Panc1 (cell line): ENCODE results near the gene CASP10. TPM values are rescaled to one million over a fixed set of nuclear protein-coding genes. Genes with fewer than 3 reads are reported as not detected.
"Not testable (repeated sequence)": the region's sequence is repeated elsewhere in the genome, so short reads cannot be mapped to it uniquely, and the experiment has no call there.

Experiments
- ATAC-seq: fragments of 200-7000 bp; cut with Tn5 transposase; 2 replicates; pipeline ENCODE4 v1.9.1; 2020; ENCODE audit warnings: mild to moderate bottlenecking, moderate library complexity
- BruUV-seq: library from RNA; stranded (reverse); fragments of 400-500 nt; replicated peaks from 2 replicates; lab custom pipeline; 2021; lab: Mats Ljungman, UMichigan
- CTCF ChIA-PET: fragments of 300-600 bp; sonication (Branson Sonifier 250); formaldehyde crosslinking; loops from one replicate; lab custom pipeline; 2022; ENCODE audit warnings: antibody characterized with exemption; lab: Charles Lee
- POLR2A ChIA-PET: fragments of 300-600 bp; sonication (Branson Sonifier 250); formaldehyde crosslinking; loops from one replicate; lab custom pipeline; 2022; ENCODE audit warnings: antibody characterized with exemption; lab: Charles Lee
- DNase-seq: peaks from one replicate; pipeline ENCODE4 v3.0.0-alpha.2; 2010; ENCODE audit warnings: low read depth, low spot score
- H3K27ac ChIP-seq: 2 replicates; pipeline ENCODE4 v1.5.1; 2011; ENCODE audit warnings: mild to moderate bottlenecking, low read length, inconsistent platforms
- H3K27me3 ChIP-seq: fragments of 200-500 bp; sonication (Bioruptor generic); 2 replicates; pipeline ENCODE4 v1.6.0; 2014; ENCODE audit warnings: low read length, inconsistent platforms; ENCODE audit not compliant: control insufficient read depth, insufficient read depth
- H3K36me3 ChIP-seq: fragments of 200-500 bp; sonication (Bioruptor generic); 2 replicates; pipeline ENCODE4 v1.5.1; 2014; ENCODE audit warnings: inconsistent platforms, mild to moderate bottlenecking, low read length, moderate library complexity; ENCODE audit not compliant: control insufficient read depth, insufficient read depth
- H3K4me1 ChIP-seq: 2 replicates; pipeline ENCODE4 v1.5.1; 2011; ENCODE audit warnings: inconsistent platforms, mild to moderate bottlenecking, low read length, moderate library complexity; ENCODE audit not compliant: control insufficient read depth, insufficient read depth
- H3K4me3 ChIP-seq, 2 experiments: 2 replicates each; pipeline ENCODE4 v1.5.1; 2011 to 2012; ENCODE audit warnings: low read depth in 2 of 2, low read length in 2 of 2, mild to moderate bottlenecking in 2 of 2, inconsistent platforms in 1 of 2, moderate library complexity in 1 of 2
- H3K9me3 ChIP-seq: fragments of 200-500 bp; sonication (Bioruptor generic); 2 replicates; pipeline ENCODE4 v1.5.1; 2014; ENCODE audit warnings: low read depth, mild to moderate bottlenecking, inconsistent platforms, low read length, moderate library complexity; ENCODE audit not compliant: control insufficient read depth, insufficient read depth
- CTCF ChIP-seq: fragments of 450-650 bp; IDR thresholded peaks from 2 replicates; pipeline ENCODE4 v1.5.1; 2017; ENCODE audit warnings: mild to moderate bottlenecking
- POLR2AphosphoS5 ChIP-seq: IDR thresholded peaks from 2 replicates; pipeline ENCODE4 v1.6.1; 2012; ENCODE audit warnings: mild to moderate bottlenecking, low read depth, low read length, moderate library complexity
- REST ChIP-seq, 2 experiments: IDR thresholded peaks; 2 replicates each; pipeline ENCODE4 v1.6.1; 2011 to 2012; ENCODE audit warnings: low read depth in 2 of 2, control low read depth in 1 of 2, low read length in 1 of 2, mild to moderate bottlenecking in 1 of 2, moderate library complexity in 1 of 2; ENCODE audit not compliant: insufficient read depth in 1 of 2
- SIN3A ChIP-seq: IDR thresholded peaks from 2 replicates; pipeline ENCODE4 v1.6.1; 2012; ENCODE audit warnings: low read depth, mild to moderate bottlenecking, low read length, moderate library complexity, borderline replicate concordance; ENCODE audit not compliant: insufficient read depth
- TCF7L2 ChIP-seq: IDR thresholded peaks from 2 replicates; pipeline ENCODE4 v1.6.1; 2011; ENCODE audit warnings: mild to moderate bottlenecking, low read depth, low read length, inconsistent platforms
- in situ Hi-C: cut with HindIII; loops from 2 replicates; pipeline ENCODE4 v1.10.0; 2016; ENCODE audit warnings: low sequenced_read_pairs, low pct_unique_long_range_greater_than_20kb
- intact Hi-C: fragments of 100-400 bp; cut with micrococcal nuclease; formaldehyde crosslinking; loops from one replicate; pipeline ENCODE4 v1.10.0; 2022; ENCODE audit not compliant: unreplicated experiment
- total RNA-seq: library from RNA; stranded (reverse); gene quantifications from one replicate; pipeline ENCODE4 v1.2.1, GENCODE V29; 2021; ENCODE audit not compliant: unreplicated experiment

Gene CASP10
- total RNA-seq, 1 experiment from 2014 or later = 0.87 TPM

GRCh38 chr2:201235860-201236811 is 53.2 kb downstream of the CASP10 start:
- DNase-seq = no peak
- BruUV-seq = no TSS peak
- POLR2A ChIA-PET = no interaction called here
- no peaks in the 10 kb centered on the region; the same call in none of the 2 replicates for H3K36me3 ChIP-seq
- peak overlapping the region; percentile 38 to 76 for H3K4me3 ChIP-seq
- no peaks in the 10 kb centered on the region for H3K9me3 ChIP-seq
- CTCF ChIA-PET = no interaction called here
- peak; percentile 27; the same call in 1 of the 2 replicates for ATAC-seq
- intact Hi-C loops = loop anchor here (1.0 to 10.0 kb wide), 2 partner anchors 128 to 389 kb away; no protein-coding TSS in a partner anchor
- peaks cover 24% of the 10 kb centered on the region for H3K4me1 ChIP-seq
- H3K27ac ChIP-seq = peak overlapping the region; percentile 46
- in situ Hi-C loops = no loop called here
- no peaks in the 10 kb centered on the region for H3K27me3 ChIP-seq
- TF ChIP-seq CTCF = peak; percentile 76
- TF ChIP-seq TCF7L2 = no peak

GRCh38 chr2:201237486-201238123 is 54.7 kb downstream of the CASP10 start:
- ChIA-PET POLR2A (no interaction called here), CTCF (no interaction called here)
- TSS peak; percentile 25 for BruUV-seq
- no peaks in the 10 kb centered on the region for H3K27me3 ChIP-seq
- peaks cover 15% of the 10 kb centered on the region for H3K4me1 ChIP-seq
- DNase-seq (no peak), ATAC-seq (no peak)
- no peaks in the 10 kb centered on the region; the same call in none of the 2 replicates for H3K36me3 ChIP-seq
- intact Hi-C loops (loop anchor here (10.0 kb wide), 1 partner anchor 387 kb away; no protein-coding TSS in a partner anchor), in situ Hi-C loops (no loop called here)
- TF ChIP-seq CTCF (no peak), SIN3A (no peak), REST (IDR thresholded peaks at IDR 0.05; ENCODE audit: insufficient read depth in 1 of 2, low read depth in 2 of 2, low read length in 1 of 2) (no peak), POLR2AphosphoS5 (no peak), TCF7L2 (no peak)
- H3K27ac ChIP-seq = no peak overlapping the region; the same call in 1 of the 2 replicates
- H3K4me3 ChIP-seq = no peak overlapping the region
- peaks cover 3% of the 10 kb centered on the region; the same call in 1 of the 2 replicates for H3K9me3 ChIP-seq

GRCh38 chr2:201239167-201239935 is 56.4 kb downstream of the CASP10 start:
- ATAC-seq, DNase-seq, CTCF ChIA-PET, in situ Hi-C loops, H3K4me3 ChIP-seq, POLR2A ChIA-PET, H3K36me3 ChIP-seq, BruUV-seq, H3K27me3 ChIP-seq, H3K27ac ChIP-seq, H3K9me3 ChIP-seq: not testable (repeated sequence)
- intact Hi-C loops = loop anchor here (10.0 kb wide), 1 partner anchor 385 kb away; no protein-coding TSS in a partner anchor
- peaks cover 11% of the 10 kb centered on the region for H3K4me1 ChIP-seq
